Measurements from ENCODE around the gene SPDYE16.
"Not testable (repeated sequence)": the region's sequence is repeated elsewhere in the genome, so short reads cannot be mapped to it uniquely, and the experiment has no call there.

Gene SPDYE16

DNA sequence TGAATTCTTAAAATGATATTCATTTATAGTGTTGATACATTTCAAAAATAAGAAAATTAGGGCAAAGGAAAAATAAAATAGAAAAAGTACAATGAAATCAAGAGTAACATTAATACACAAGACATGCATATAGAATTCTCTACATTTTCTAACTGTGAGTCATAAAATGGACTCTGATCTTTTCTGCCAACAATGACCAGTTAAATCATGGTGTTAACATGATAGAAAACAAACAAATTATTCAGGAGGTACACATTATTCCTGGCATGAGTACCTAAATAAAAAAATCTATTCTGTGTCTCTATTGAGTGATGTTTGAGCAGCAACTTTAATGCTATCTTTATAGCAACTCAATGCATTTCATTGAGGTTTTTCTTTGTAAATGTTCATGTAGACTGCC, 25.6 kb upstream of the SPDYE16 start:
- peaks cover 5 to 11% of the 10 kb centered on the region in 2 experiments for H3K4me1 ChIP-seq (ENCODE audit: control insufficient read depth in 1 of 2, insufficient read depth in 1 of 2, low read depth in 1 of 2, low read length in 1 of 2)
- H3K9me3 ChIP-seq; H3K27me3 ChIP-seq; H3K27ac ChIP-seq; H3K36me3 ChIP-seq; H3K4me3 ChIP-seq (ENCODE audit: low read depth in 1 of 2, low read length in 1 of 2): not testable (repeated sequence)

DNA sequence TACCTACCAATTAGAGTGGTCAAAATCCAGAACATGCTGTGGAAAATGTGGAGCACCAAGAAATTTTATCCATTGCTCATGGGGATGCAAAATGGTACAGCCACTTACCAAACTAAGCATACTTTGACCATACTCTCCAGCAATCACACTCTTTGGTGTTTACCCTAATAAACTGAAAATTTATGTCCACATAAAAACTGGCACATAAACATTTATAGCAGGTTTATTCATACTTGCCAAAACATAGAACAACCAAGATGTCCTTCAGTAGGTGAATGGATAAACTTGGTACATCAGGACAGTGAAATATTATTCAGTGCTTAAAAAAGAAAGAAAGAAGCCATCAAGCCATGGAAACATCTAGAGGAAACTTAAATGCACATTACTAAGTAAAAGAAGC, 24.7 kb upstream of the SPDYE16 start:
- not testable (repeated sequence) for H3K27me3 ChIP-seq; H3K27ac ChIP-seq; H3K4me3 ChIP-seq (ENCODE audit: low read depth in 1 of 2, low read length in 1 of 2); H3K36me3 ChIP-seq; H3K9me3 ChIP-seq
- H3K4me1 ChIP-seq (ENCODE audit: control insufficient read depth in 1 of 2, insufficient read depth in 1 of 2, low read depth in 1 of 2, low read length in 1 of 2), result peaks cover 5 to 11% of the 10 kb centered on the region in 2 experiments

DNA sequence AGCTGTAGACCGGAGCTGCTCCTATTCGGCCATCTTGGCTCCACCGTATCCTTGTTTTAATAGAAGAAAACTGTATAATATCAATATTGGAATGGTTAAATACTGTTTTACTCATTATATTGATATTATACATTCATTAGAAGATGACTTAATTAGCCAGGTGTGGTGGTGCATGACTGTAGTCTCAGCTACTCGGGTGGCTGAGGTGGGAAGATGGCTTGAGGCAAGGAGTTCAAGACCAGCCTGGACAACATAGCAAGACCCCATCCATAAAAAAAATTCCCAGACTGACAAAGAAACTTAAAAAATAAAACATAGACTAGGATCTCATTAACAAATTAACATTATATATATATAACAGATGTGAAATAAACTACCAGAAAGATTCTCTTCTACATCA, 24.2 kb upstream of the SPDYE16 start:
- H3K4me3 ChIP-seq (ENCODE audit: low read depth in 1 of 2, low read length in 1 of 2); H3K9me3 ChIP-seq; H3K27me3 ChIP-seq; H3K36me3 ChIP-seq; H3K27ac ChIP-seq: not testable (repeated sequence)
- H3K4me1 ChIP-seq (ENCODE audit: control insufficient read depth in 1 of 2, insufficient read depth in 1 of 2, low read depth in 1 of 2, low read length in 1 of 2), result peaks cover 5 to 11% of the 10 kb centered on the region in 2 experiments

DNA sequence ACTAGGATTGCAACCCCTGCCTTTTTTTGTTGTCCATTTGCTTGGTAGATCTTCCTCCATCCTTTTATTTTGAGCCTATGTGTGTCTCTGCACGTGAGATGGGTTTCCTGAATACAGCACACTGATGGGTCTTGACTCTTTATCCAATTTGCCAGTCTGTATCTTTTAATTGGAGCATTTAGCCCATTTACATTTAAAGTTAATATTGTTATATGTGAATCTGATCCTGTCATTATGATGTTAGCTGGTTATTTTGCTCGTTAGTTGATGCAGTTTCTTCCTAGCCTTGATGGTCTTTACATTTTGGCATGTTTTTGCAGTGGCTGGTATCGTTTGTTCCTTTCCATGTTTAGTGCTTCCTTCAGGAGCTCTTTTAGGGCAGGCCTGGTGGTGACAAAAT, 21.9 kb upstream of the SPDYE16 start:
- not testable (repeated sequence) for H3K4me3 ChIP-seq (ENCODE audit: low read depth in 1 of 2, low read length in 1 of 2); H3K27ac ChIP-seq; H3K9me3 ChIP-seq; H3K27me3 ChIP-seq; H3K4me1 ChIP-seq (ENCODE audit: control insufficient read depth in 1 of 2, insufficient read depth in 1 of 2, low read depth in 1 of 2, low read length in 1 of 2); H3K36me3 ChIP-seq

DNA sequence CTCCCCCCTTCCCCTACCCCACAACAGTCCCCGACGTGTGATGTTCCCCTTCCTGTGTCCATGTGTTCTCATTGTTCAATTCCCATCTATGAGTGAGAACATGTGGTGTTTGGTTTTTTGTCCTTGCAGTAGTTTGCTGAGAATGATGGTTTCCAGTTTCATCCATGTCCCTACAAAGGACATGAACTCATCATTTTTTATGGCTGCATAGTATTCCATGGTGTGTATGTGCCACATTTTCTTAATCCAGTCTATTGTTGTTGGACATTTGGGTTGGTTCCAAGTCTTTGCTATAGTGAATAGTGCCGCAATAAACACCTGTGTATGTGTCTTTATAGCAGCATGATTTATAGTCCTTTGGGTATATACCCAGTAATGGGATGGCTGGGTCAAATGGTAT, 18.2 kb upstream of the SPDYE16 start:
- not testable (repeated sequence) for H3K36me3 ChIP-seq; H3K4me3 ChIP-seq (ENCODE audit: low read depth in 1 of 2, low read length in 1 of 2); H3K9me3 ChIP-seq; H3K27ac ChIP-seq; H3K4me1 ChIP-seq (ENCODE audit: control insufficient read depth in 1 of 2, insufficient read depth in 1 of 2, low read depth in 1 of 2, low read length in 1 of 2); H3K27me3 ChIP-seq

DNA sequence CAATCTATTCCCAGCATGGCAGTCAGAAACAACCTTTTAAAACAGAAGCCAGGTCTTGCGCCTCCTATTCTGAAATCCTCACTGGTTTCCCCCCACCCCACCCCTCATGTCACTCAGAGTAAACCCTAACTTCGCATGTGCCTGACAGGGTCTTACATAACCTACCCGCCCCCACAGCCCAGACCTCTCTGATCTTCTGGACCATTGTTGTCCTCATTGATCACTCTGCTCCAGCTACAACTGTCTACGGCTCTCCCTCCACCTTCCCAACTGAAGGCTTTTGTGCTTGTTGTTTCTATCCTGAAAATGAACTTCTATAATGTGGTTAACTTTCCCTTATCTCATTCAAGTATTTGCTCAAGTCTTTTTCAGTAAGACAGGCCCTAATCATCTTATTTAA, 17.1 kb upstream of the SPDYE16 start:
- H3K4me3 ChIP-seq (ENCODE audit: low read depth in 1 of 2, low read length in 1 of 2); H3K4me1 ChIP-seq (ENCODE audit: control insufficient read depth in 1 of 2, insufficient read depth in 1 of 2, low read depth in 1 of 2, low read length in 1 of 2); H3K27me3 ChIP-seq; H3K27ac ChIP-seq; H3K9me3 ChIP-seq; H3K36me3 ChIP-seq: not testable (repeated sequence)

DNA sequence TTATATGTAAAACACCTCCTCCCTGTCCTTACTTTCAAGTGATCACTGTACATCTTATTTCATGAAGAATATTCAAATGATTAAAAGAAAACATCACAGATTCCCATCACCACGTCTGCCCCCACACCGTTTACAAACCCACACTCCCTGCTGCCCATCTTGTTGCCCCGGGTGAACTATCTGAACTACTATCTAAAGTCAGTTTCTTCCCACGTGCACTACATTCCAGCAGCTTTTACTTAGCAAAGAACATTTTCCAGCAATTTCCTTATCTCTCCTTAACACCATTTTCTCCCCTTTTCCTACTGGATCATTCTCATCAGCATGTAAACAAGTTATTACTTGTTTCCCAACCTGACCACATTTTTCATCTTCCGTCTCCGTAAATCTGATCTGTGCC, 16.6 kb upstream of the SPDYE16 start:
- not testable (repeated sequence) for H3K27ac ChIP-seq; H3K4me3 ChIP-seq (ENCODE audit: low read depth in 1 of 2, low read length in 1 of 2); H3K9me3 ChIP-seq; H3K36me3 ChIP-seq; H3K4me1 ChIP-seq (ENCODE audit: control insufficient read depth in 1 of 2, insufficient read depth in 1 of 2, low read depth in 1 of 2, low read length in 1 of 2); H3K27me3 ChIP-seq

DNA sequence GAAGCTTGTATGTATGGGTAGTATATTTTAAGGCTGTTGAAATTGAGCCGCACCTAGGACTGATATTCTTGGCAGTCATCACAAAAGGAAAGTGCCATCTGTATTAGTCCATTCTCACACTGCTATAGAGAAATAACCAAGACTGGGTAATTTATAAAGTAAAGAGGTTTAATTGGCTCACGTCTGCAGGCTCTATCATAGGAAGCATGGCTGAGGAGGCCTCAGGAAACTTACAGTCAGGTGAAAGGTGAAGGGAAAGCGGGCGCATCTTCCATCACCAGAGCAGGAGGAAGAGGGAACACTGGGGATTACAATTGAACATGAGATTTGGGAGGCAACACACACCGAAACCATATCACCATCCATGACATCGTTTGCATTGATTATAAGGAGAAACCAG, 8.9 kb upstream of the SPDYE16 start:
- not testable (repeated sequence) for H3K27me3 ChIP-seq; H3K4me1 ChIP-seq (ENCODE audit: control insufficient read depth in 1 of 2, insufficient read depth in 1 of 2, low read depth in 1 of 2, low read length in 1 of 2); H3K4me3 ChIP-seq (ENCODE audit: low read depth in 1 of 2, low read length in 1 of 2); H3K27ac ChIP-seq; H3K36me3 ChIP-seq; H3K9me3 ChIP-seq

DNA sequence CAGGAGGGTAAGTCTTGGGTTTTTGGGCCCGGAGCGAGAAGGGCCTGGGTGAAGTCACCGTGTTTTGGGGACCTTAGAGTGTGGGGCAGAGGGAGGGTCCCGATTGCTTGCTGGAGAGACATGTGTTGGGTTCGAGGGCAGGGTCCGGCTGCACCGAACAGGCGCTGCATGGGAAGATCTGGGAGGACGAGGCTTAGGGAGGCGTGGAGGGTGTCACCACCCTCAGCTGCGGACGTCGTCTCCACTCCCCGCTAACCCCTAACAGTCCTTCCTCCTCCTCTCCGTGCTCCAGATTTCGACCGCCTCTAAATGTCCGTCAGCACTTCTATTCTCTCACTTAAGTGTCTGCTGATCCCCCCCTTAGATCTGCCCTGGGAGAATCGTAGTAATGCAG, 6.8 kb upstream of the SPDYE16 start:
- H3K27me3 ChIP-seq; H3K9me3 ChIP-seq; H3K36me3 ChIP-seq; H3K4me1 ChIP-seq (ENCODE audit: control insufficient read depth in 1 of 2, insufficient read depth in 1 of 2, low read depth in 1 of 2, low read length in 1 of 2): not testable (repeated sequence)
- H3K27ac ChIP-seq, result peak overlapping the region; percentile 93
- H3K4me3 ChIP-seq (ENCODE audit: low read depth in 1 of 2, low read length in 1 of 2), result peak overlapping the region; percentile 71 to 86

DNA sequence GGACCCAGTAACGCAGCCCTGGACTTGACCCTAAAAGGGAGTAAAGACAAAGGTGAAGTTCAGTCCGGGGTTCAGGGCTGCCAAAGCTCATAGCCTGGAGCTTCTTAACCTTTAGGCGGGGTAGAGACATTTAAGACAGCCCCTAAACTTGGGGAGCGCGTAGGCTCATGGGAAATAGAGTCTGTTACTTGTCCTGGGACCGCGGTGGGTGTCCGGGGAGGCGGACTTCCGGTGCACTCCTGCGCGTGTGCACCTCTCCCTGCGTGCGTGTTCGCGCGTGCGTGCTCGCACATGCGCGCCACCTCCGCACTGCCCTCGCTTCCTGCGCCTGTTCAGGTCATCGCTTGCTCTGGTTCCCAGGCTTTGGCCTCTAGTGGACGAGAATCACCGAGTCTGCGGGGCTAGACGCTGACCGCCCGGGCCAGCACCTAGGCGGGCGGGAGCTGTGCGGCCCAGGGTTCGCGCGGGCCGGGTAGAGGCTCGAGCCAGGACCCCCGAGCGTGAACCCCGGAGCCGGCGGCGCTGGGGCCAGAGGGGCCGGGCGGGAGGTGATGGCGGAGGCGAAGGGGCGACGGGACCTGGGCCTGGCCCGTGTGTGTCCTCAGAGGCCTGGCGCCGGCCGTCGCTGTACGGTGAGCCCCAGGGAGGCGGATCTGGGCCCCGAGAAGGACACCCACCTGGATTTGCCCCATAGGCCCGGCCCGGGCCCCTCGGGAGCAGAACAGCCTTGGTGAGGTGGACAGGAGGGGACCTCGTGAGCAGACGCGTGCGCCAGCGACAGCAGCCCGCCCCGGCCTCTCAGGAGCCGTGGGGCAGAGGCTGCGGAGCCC, 6.1 kb upstream of the SPDYE16 start:
- H3K27me3 ChIP-seq; H3K36me3 ChIP-seq; H3K9me3 ChIP-seq; H3K4me1 ChIP-seq (ENCODE audit: control insufficient read depth in 1 of 2, insufficient read depth in 1 of 2, low read depth in 1 of 2, low read length in 1 of 2): not testable (repeated sequence)
- peak overlapping the region; percentile 93 for H3K27ac ChIP-seq
- H3K4me3 ChIP-seq (ENCODE audit: low read depth in 1 of 2, low read length in 1 of 2), result peak overlapping the region; percentile 71 to 86

DNA sequence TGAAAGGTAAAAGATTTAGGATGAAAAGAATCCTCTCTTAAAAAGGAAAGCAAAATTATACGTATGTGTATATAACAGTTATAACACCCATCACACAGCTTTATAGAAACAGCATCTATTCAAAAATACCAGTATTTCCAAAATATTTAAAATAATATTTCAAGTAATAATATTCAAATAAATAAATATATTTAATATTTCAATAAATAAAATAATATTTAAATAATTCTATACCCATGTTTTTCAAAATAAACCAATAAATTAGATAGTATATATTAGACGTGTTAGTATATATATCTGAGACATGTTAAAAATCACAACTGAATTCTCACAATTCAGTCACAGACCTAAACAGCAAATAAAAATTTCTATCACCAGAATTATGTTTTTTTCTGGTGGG, 11.5 kb downstream of the SPDYE16 start:
- H3K4me1 ChIP-seq (ENCODE audit: control insufficient read depth in 1 of 2, insufficient read depth in 1 of 2, low read depth in 1 of 2, low read length in 1 of 2); H3K27me3 ChIP-seq; H3K27ac ChIP-seq; H3K4me3 ChIP-seq (ENCODE audit: low read depth in 1 of 2, low read length in 1 of 2); H3K9me3 ChIP-seq; H3K36me3 ChIP-seq: not testable (repeated sequence)

DNA sequence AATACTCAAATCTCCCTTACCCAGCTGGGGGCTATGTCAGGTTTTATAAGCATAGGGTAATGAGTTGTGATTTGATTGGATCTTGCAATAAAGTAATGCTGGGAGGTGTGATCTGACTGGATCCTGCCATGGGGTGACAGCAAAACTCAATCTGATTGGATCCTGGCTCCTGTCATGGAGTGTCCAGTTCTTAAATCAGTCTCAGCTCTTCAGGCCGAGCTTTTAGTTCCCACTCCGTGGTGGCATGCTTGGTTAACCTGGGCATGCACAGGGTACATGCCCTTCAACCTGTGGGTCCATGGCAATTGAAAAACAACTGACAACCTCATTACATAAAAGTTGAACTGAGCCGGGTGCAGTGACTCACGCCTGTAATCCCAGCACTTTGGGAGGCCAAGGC, 16.9 kb downstream of the SPDYE16 start:
- H3K9me3 ChIP-seq; H3K4me1 ChIP-seq (ENCODE audit: control insufficient read depth in 1 of 2, insufficient read depth in 1 of 2, low read depth in 1 of 2, low read length in 1 of 2); H3K27ac ChIP-seq; H3K27me3 ChIP-seq; H3K36me3 ChIP-seq; H3K4me3 ChIP-seq (ENCODE audit: low read depth in 1 of 2, low read length in 1 of 2): not testable (repeated sequence)

DNA sequence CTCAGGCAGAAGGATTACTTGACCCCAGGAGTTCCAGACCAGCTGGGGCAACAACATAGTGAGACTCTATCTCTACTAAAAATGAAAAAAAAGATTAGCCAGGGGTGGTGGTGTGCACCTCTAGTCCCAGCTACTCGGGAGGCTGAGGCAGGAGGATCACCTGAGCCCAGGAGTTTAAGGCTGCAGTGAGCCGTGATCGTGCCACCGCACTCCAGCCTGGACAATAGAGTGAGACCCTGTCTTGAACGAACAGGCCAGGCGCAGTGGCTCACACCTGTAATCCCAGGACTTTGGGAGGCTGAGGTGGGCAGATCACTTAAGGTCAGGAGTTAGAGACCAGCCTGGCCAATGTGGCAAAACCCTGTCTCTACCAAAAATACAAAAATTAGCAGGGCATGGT, 26.2 kb downstream of the SPDYE16 start:
- not testable (repeated sequence) for H3K36me3 ChIP-seq; H3K9me3 ChIP-seq; H3K4me3 ChIP-seq (ENCODE audit: low read depth in 1 of 2, low read length in 1 of 2); H3K4me1 ChIP-seq (ENCODE audit: control insufficient read depth in 1 of 2, insufficient read depth in 1 of 2, low read depth in 1 of 2, low read length in 1 of 2); H3K27me3 ChIP-seq; H3K27ac ChIP-seq
